IPS DF 6.9 (cell line): Measurements from ENCODE around the gene FOXP1.

ENCODE experiments used
- DNase-seq: peaks from one replicate; pipeline ENCODE4 v3.0.0-alpha.2; 2013; ENCODE audit warnings: low read depth, low spot score
- H3K27ac ChIP-seq: one replicate; pipeline ENCODE4 v1.5.1; 2013; ENCODE audit warnings: low read length, control low read depth
- H3K27me3 ChIP-seq: 2 replicates; pipeline ENCODE4 v1.6.1; 2013; ENCODE audit warnings: mild to moderate bottlenecking, low read length; ENCODE audit not compliant: control insufficient read depth, insufficient read depth
- H3K36me3 ChIP-seq: 2 replicates; pipeline ENCODE4 v1.6.1; 2013; ENCODE audit warnings: low read length; ENCODE audit not compliant: control insufficient read depth, insufficient read depth
- H3K4me1 ChIP-seq: 2 replicates; pipeline ENCODE4 v1.6.1; 2013; ENCODE audit warnings: low read length; ENCODE audit not compliant: control insufficient read depth, insufficient read depth
- H3K4me3 ChIP-seq: 2 replicates; pipeline ENCODE4 v1.5.1; 2013; ENCODE audit warnings: mild to moderate bottlenecking, low read length
- H3K9me3 ChIP-seq: 2 replicates; pipeline ENCODE4 v1.6.1; 2013; ENCODE audit warnings: low read length, inconsistent platforms; ENCODE audit not compliant: control insufficient read depth, insufficient read depth
- WGBS: extraction: QIAGEN DNeasy Blood & Tissue Kit; methylation state at CpG from one replicate; pipeline ENCODE4 v1.1.7; 2013; ENCODE audit warnings: mixed read lengths, missing lambda C conversion rate; ENCODE audit not compliant: insufficient read length, insufficient coverage; 5-methylcytosine and 5-hydroxymethylcytosine counted together

The FOXP1 gene

DNA sequence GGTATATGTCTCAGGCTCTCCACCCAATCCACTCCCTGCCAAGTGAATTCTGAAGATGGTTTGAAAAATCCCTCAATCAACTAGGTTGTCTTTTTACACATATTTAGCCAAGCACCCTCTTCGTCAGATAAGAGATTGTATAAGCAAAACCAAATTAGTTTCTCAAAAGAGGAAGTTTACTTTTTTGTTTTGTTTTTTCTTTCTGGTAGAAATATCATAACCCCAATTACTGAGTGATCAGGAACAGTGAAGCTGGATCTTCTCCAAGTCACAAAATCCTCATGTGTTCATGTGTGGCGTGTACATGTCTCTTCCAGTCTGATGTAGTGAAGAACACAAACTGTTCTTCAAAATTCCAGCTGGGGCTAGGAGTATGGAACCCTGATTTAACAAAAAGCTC, 180.6 kb downstream of the FOXP1 start:
- Histone ChIP-seq H3K36me3 (no peaks in the 10 kb centered on the region), H3K4me1 (no peaks in the 10 kb centered on the region; the same call in 1 of the 2 replicates)
- no CpG with 5 or more reads among the region's 2 CpGs for WGBS

DNA sequence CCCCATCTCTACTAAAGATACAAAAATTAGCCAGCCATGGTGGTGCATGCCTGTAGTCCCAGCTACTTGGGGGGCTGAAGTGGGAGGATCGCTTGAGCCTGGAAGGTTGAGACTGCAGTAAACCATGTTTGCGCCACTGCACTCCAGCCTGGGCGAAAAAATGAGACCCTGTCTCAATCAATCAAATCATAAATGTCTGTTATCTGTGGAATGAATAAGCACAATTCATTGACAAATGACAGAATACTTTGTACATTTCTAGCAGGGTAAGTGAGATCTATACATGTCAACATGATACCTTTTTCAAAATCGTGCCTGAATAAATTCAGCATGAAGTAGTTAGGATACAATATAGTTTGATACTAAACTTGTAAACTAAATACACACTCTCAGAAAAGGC, 181.2 kb downstream of the FOXP1 start:
- H3K36me3 ChIP-seq: no peaks in the 10 kb centered on the region
- H3K27ac ChIP-seq: no peak overlapping the region
- no peaks in the 10 kb centered on the region for H3K9me3 ChIP-seq
- H3K4me1 ChIP-seq: no peaks in the 10 kb centered on the region; the same call in 1 of the 2 replicates
- no peak for DNase-seq
- no peaks in the 10 kb centered on the region for H3K27me3 ChIP-seq
- no CpG with 5 or more reads among the region's 4 CpGs for WGBS
- no peak overlapping the region for H3K4me3 ChIP-seq

More for the DNA sequence above, 180.6 kb downstream of the FOXP1 start:
- Histone ChIP-seq H3K27me3 (no peaks in the 10 kb centered on the region), H3K9me3 (no peaks in the 10 kb centered on the region), H3K27ac (no peak overlapping the region), H3K4me3 (no peak overlapping the region)
- no peak for DNase-seq

DNA sequence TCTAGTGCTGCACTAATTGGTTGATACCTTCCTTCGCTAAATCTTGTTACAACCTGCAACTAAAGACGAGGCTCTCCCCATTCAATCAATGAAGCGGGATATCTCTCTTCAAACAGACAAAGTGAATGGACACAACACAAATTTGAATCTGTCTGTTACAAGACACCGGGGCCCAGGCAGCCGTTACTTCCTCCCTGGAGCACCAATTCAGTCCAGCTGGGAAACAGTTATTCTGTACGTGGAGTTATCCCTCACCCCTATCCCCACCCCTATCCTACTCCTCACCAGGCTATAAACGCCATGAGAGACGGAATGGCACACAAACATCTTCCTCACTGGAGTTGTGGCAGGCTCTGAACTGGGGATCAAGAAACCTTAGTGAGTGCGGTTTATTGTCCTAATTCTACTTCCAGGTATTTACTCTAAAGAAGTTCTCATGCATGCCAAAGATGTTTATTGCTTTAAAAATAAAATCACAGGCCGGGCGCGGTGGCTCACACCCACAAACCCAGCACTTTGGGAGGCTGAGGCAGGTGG, 181.8 kb downstream of the FOXP1 start:
- no peaks in the 10 kb centered on the region for H3K36me3 ChIP-seq
- no peak overlapping the region for H3K27ac ChIP-seq
- no peak overlapping the region for H3K4me3 ChIP-seq
- H3K4me1 ChIP-seq: no peaks in the 10 kb centered on the region; the same call in 1 of the 2 replicates
- H3K27me3 ChIP-seq: no peaks in the 10 kb centered on the region
- no peak for DNase-seq
- no CpG with 5 or more reads among the region's 12 CpGs for whole genome bisulfite sequencing
- no peaks in the 10 kb centered on the region for H3K9me3 ChIP-seq

DNA sequence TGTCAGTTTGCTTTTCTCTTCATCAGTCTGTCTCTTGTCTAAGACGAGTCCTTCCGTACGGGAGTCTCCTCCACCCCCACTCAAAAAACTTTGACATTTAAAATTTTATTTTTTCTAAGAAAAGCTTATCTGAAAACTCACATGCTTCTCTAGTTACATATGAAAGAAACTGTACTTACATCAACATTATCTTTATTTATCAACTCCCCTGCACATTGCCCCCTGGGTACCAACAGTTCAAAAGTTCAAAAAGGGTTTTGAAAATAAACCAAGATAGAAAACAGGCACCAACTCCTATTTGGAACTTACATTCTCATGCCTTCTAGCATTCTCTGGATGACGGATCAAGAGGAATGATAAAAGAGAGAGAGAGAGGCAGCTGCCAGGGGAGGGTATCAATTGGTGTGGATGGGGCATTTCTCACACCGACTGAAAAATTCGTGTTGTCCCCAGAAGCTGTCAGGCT, 182.5 kb downstream of the FOXP1 start:
- Histone ChIP-seq H3K4me1 (no peaks in the 10 kb centered on the region; the same call in 1 of the 2 replicates), H3K27ac (no peak overlapping the region)

DNA sequence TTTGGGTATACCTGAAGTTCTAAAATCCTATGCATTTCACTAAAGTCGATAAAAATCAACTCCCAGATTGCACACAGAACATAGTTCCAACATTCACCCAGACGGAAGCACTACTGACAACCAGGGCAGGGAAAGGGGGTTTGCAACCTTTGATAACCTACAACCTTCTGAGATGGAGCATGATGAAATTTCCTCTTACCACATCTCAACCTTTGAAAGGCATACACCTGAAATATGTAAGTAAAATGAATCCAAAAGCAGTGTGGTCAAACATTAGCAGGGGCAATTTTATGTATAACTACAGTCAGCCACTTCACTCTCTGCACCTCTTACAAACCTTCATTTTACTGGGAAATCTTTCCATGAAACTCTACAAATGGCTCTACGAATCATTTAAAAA, 184.1 kb downstream of the FOXP1 start:
- H3K4me1 ChIP-seq: no peaks in the 10 kb centered on the region; the same call in 1 of the 2 replicates
- no peaks in the 10 kb centered on the region for H3K9me3 ChIP-seq
- DNase-seq: no peak
- no CpG with 5 or more reads among the region's 3 CpGs for WGBS
- no peak overlapping the region for H3K4me3 ChIP-seq
- no peak overlapping the region for H3K27ac ChIP-seq
- H3K36me3 ChIP-seq: no peaks in the 10 kb centered on the region
- no peaks in the 10 kb centered on the region for H3K27me3 ChIP-seq

More for the DNA sequence above, 182.5 kb downstream of the FOXP1 start:
- no peaks in the 10 kb centered on the region for H3K27me3 ChIP-seq
- no peaks in the 10 kb centered on the region for H3K36me3 ChIP-seq
- H3K4me3 ChIP-seq: no peak overlapping the region
- no CpG with 5 or more reads among the region's 6 CpGs for WGBS
- no peak for DNase-seq
- no peaks in the 10 kb centered on the region for H3K9me3 ChIP-seq

DNA sequence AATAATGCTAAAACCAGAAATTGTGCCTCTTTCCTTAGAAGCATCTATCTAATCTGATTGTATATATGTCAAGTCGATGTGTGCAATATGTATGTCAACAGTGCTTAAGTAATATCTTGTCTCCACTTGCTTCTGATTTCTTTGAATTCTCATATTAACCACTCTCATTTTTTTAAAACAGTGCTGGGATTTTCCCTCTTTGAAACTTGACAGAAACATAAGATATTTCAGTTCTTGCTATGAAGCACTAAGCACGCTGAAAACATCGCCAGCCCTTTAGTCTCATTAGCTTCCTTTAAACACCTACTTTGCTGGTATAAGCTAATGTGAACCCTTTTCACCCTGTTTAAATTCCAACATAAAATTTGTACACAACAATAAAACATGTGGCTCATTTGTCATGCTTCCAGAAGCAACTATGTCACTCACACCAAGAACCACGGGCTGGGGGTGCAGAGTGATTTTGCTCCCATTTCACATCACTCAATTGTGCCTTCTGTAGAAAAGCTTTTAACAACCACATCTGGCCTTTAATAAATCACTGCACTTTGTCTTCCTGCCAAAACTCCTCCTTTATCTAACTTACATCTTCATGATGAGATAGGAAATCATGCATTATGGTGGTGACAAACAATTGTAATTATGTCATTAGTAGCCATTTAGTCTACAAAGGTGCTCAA, 185.2 kb downstream of the FOXP1 start:
- H3K27ac ChIP-seq: no peak overlapping the region

DNA sequence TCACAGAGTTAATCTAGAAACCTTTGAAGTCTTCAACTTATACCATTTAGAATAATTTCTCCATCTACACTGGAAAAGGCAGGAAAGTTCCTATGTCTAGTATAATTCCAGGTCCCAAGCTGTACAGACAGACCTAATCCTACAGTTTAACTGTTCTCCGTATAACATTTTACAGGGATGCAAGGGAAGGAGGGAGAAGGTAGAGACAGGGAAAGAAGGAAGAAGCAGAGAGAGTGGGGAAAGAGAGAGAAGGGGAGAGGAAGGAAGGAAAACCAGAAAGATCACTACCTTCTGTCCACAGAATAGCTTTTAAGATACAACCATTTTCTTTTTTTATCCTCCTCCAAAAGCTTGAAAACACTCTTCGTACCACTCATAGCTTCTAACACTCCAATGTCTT, 185.8 kb downstream of the FOXP1 start:
- WGBS: no CpG with 5 or more reads among the region's 2 CpGs
- Histone ChIP-seq H3K27ac (no peak overlapping the region), H3K9me3 (no peaks in the 10 kb centered on the region), H3K4me3 (no peak overlapping the region), H3K27me3 (no peaks in the 10 kb centered on the region), H3K36me3 (no peaks in the 10 kb centered on the region), H3K4me1 (no peaks in the 10 kb centered on the region; the same call in 1 of the 2 replicates)
- DNase-seq: no peak

More for the DNA sequence above, 185.2 kb downstream of the FOXP1 start:
- no peak overlapping the region for H3K4me3 ChIP-seq
- H3K9me3 ChIP-seq: no peaks in the 10 kb centered on the region
- WGBS: no CpG with 5 or more reads among the region's 4 CpGs
- no peaks in the 10 kb centered on the region for H3K27me3 ChIP-seq
- H3K4me1 ChIP-seq: no peaks in the 10 kb centered on the region; the same call in 1 of the 2 replicates
- no peaks in the 10 kb centered on the region for H3K36me3 ChIP-seq
- no peak for DNase-seq

DNA sequence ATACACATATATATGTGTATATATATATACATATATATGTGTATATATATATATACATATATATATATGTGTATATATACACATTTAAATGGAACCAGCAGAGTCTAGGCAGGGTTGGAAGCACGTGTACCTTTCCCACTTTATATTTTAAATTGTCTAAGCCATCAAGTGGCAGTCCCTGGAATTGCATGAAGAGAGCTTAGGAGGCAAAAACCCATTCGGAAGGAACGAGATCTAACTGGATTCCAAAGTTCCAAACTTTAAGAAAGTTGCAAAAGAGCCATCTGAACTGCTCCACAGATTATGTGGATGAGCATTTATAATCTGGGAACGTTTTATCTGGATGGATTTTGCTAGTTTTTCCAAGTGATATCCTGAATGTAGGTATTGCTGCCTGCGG, 186.5 kb downstream of the FOXP1 start:
- no peaks in the 10 kb centered on the region for H3K9me3 ChIP-seq
- DNase-seq: no peak
- H3K36me3 ChIP-seq: no peaks in the 10 kb centered on the region
- no peak overlapping the region for H3K27ac ChIP-seq
- H3K27me3 ChIP-seq: no peaks in the 10 kb centered on the region
- H3K4me3 ChIP-seq: no peak overlapping the region
- no peaks in the 10 kb centered on the region; the same call in 1 of the 2 replicates for H3K4me1 ChIP-seq
- WGBS: no CpG with 5 or more reads among the region's 5 CpGs

DNA sequence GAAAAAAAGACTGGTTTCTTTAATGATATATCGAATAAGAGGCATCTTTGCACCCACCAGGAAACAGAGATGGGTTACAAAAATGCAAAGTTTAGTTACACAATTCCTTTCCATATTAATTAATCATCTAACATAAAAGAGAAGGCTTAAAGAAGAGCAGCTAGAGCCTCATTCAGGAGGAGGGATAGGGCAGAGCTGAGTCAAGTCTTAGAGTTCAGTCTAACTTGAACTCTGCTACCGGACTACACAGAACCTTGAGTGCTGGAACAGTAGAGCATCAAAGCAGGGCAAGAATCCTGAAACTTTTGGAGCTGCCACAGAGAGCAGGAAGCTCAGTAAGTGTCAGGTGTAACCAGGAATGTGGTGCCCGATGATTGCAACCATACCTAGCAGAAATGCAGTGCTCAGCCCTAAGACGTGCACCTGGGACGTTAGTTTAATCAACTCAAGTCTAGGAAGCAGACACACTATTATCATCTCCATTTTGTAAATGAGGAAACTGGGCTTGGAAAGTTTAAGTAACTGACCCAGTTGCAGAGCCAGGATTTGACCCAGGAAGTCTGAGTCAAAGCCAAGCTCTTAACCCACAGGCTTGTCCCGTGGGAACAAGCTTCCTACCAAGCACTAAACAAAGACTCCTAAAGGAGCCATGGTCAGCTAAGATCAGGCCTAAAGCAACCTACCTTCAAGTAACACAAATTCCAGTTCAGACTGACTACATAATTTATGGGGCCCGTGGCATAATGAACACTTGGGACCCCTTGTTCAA, 187.4 kb downstream of the FOXP1 start:
- H3K27me3 ChIP-seq: no peaks in the 10 kb centered on the region
- no peak overlapping the region for H3K27ac ChIP-seq
- no peak for DNase-seq

DNA sequence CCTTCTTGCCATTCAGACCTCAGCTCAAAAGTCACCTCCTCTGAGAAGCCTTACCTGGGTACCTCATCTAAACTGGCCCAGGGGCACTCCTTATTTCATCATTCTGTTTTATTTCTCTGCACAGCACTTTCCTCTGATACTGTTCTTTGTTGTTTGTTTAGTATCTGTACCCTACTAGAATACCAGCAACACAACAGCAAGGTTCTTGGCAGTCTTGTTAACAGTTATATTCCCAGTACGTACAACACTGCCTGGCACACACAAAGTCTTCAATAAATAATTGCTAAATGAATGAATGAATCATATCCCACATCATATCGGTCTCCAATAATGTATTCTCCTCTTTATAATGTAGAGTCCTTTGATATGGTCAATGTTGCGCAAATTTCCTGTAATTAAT, 188.1 kb downstream of the FOXP1 start:
- H3K36me3 ChIP-seq: no peaks in the 10 kb centered on the region
- WGBS: no CpG with 5 or more reads among the region's 3 CpGs
- no peak overlapping the region for H3K4me3 ChIP-seq
- no peak overlapping the region for H3K27ac ChIP-seq
- no peaks in the 10 kb centered on the region for H3K27me3 ChIP-seq
- H3K4me1 ChIP-seq: no peaks in the 10 kb centered on the region
- no peak for DNase-seq
- H3K9me3 ChIP-seq: no peaks in the 10 kb centered on the region

More for the DNA sequence above, 187.4 kb downstream of the FOXP1 start:
- no peaks in the 10 kb centered on the region; the same call in 1 of the 2 replicates for H3K4me1 ChIP-seq
- no peaks in the 10 kb centered on the region for H3K36me3 ChIP-seq
- no CpG with 5 or more reads among the region's 7 CpGs for WGBS
- H3K9me3 ChIP-seq: no peaks in the 10 kb centered on the region
- H3K4me3 ChIP-seq: no peak overlapping the region
